Keratinocyte (primary cell): ENCODE measurements around the gene FOXI1.

Source experiments
- EZH2 ChIP-seq: IDR thresholded peaks from one replicate; pipeline ENCODE4 v1.6.1; 2012; ENCODE audit warnings: inconsistent platforms, mild to moderate bottlenecking, low read length, moderate library complexity
- TF ChIP-seq, protein P1 (sequence below), 3 experiments: IDR thresholded peaks in 1 of 3; conservative IDR thresholded peaks in 1 of 3; optimal IDR thresholded peaks in 1 of 3; 2 replicates in 2 of 3; 3 replicates in 1 of 3; pipeline versions ENCODE3 to v1.5.1; 2011; ENCODE audit warnings: low read length in 3 of 3, mild to moderate bottlenecking in 3 of 3, moderate library complexity in 2 of 3, control low read depth in 1 of 3, inconsistent platforms in 1 of 3; ENCODE audit not compliant: insufficient read depth in 2 of 3; ENCODE audit errors: extremely low read depth in 1 of 3

- no peak for TF ChIP-seq EZH2
- TF ChIP-seq, protein P1, sequence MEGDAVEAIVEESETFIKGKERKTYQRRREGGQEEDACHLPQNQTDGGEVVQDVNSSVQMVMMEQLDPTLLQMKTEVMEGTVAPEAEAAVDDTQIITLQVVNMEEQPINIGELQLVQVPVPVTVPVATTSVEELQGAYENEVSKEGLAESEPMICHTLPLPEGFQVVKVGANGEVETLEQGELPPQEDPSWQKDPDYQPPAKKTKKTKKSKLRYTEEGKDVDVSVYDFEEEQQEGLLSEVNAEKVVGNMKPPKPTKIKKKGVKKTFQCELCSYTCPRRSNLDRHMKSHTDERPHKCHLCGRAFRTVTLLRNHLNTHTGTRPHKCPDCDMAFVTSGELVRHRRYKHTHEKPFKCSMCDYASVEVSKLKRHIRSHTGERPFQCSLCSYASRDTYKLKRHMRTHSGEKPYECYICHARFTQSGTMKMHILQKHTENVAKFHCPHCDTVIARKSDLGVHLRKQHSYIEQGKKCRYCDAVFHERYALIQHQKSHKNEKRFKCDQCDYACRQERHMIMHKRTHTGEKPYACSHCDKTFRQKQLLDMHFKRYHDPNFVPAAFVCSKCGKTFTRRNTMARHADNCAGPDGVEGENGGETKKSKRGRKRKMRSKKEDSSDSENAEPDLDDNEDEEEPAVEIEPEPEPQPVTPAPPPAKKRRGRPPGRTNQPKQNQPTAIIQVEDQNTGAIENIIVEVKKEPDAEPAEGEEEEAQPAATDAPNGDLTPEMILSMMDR (optimal IDR thresholded peaks at IDR 0.05 in 1 of 3, IDR thresholded peaks at IDR 0.05 in 1 of 3, conservative IDR thresholded peaks at IDR 0.05 in 1 of 3; ENCODE audit: extremely low read depth in 1 of 3, insufficient read depth in 2 of 3, low read length in 3 of 3): no peak
Measured at GRCh38 chr5:170159101-170159698, 53.5 kb downstream of the FOXI1 start.
